ENCODE results near the gene FAM169A.
"Not testable (repeated sequence)": the region's sequence is repeated elsewhere in the genome, so short reads cannot be mapped to it uniquely, and the experiment has no call there.

FAM169A gene

GRCh38 chr5:74763504-74763903, 102.7 kb downstream of the FAM169A start:
- H3F3A ChIP-seq (ENCODE audit: insufficient read depth, low read length), result peaks cover 4% of the 10 kb centered on the region; the same call in 1 of the 2 replicates
- H3K9me3 ChIP-seq (ENCODE audit: low read length), result no peaks in the 10 kb centered on the region
- no peak overlapping the region for H3K4me3 ChIP-seq (ENCODE audit: low read depth, low read length, poor library complexity, severe bottlenecking)
- no peaks in the 10 kb centered on the region for H3K9me2 ChIP-seq (ENCODE audit: low read depth, low read length)
- H3K27me3 ChIP-seq (ENCODE audit: insufficient read depth, low read length), result no peaks in the 10 kb centered on the region
- H3K27ac ChIP-seq (ENCODE audit: low read depth, low read length, poor library complexity, severe bottlenecking), result no peak overlapping the region
- H3K4me1 ChIP-seq (ENCODE audit: insufficient read depth, low read length, severe bottlenecking), result peaks cover 33% of the 10 kb centered on the region
- no peak overlapping the region for H2AFZ ChIP-seq (ENCODE audit: low read length)
- no peak overlapping the region for H3K9ac ChIP-seq (ENCODE audit: low read length)
- TF ChIP-seq EZH2 (IDR thresholded peaks at IDR 0.05; ENCODE audit: borderline replicate concordance, low read length) (no peak), CTCF (IDR thresholded peaks at IDR 0.05; ENCODE audit: low read length) (no peak)
- H4K20me1 ChIP-seq (ENCODE audit: insufficient read depth, low read length), result no peaks in the 10 kb centered on the region; the same call in 1 of the 2 replicates
- peaks cover 45% of the 10 kb centered on the region for H3K79me2 ChIP-seq (ENCODE audit: insufficient read depth, low read length)
- no peak overlapping the region for H3K4me2 ChIP-seq (ENCODE audit: low read length)
- H3K36me3 ChIP-seq (ENCODE audit: insufficient read depth, low read length), result peaks cover 39% of the 10 kb centered on the region

- H3K27me3 ChIP-seq (ENCODE audit: insufficient read depth, low read length), result no peaks in the 10 kb centered on the region
- no peak overlapping the region for H3K4me2 ChIP-seq (ENCODE audit: low read length)
- no peak overlapping the region for H3K4me3 ChIP-seq (ENCODE audit: low read depth, low read length, poor library complexity, severe bottlenecking)
- no peak overlapping the region for H3K9ac ChIP-seq (ENCODE audit: low read length)
- H3K36me3 ChIP-seq (ENCODE audit: insufficient read depth, low read length), result peaks cover 48% of the 10 kb centered on the region
- no peaks in the 10 kb centered on the region for H3K9me2 ChIP-seq (ENCODE audit: low read depth, low read length)
- H3F3A ChIP-seq (ENCODE audit: insufficient read depth, low read length), result peaks cover 4% of the 10 kb centered on the region; the same call in 1 of the 2 replicates
- no peak overlapping the region for H3K27ac ChIP-seq (ENCODE audit: low read depth, low read length, poor library complexity, severe bottlenecking)
- H3K79me2 ChIP-seq (ENCODE audit: insufficient read depth, low read length), result peaks cover 36% of the 10 kb centered on the region
- H4K20me1 ChIP-seq (ENCODE audit: insufficient read depth, low read length), result no peaks in the 10 kb centered on the region; the same call in 1 of the 2 replicates
- no peaks in the 10 kb centered on the region for H3K9me3 ChIP-seq (ENCODE audit: low read length)
- H2AFZ ChIP-seq (ENCODE audit: low read length), result no peak overlapping the region
- TF ChIP-seq CTCF (IDR thresholded peaks at IDR 0.05; ENCODE audit: low read length), result no peak
- TF ChIP-seq EZH2 (IDR thresholded peaks at IDR 0.05; ENCODE audit: borderline replicate concordance, low read length), result no peak
- peaks cover 24% of the 10 kb centered on the region for H3K4me1 ChIP-seq (ENCODE audit: insufficient read depth, low read length, severe bottlenecking)
These were observed 103.6 kb downstream of the FAM169A start for GRCh38 chr5:74762599-74762998.

GRCh38 chr5:74761241-74761640, 104.9 kb downstream of the FAM169A start:
- H3K4me2 ChIP-seq (ENCODE audit: low read length), result no peak overlapping the region
- TF ChIP-seq CTCF (IDR thresholded peaks at IDR 0.05; ENCODE audit: low read length), result no peak
- TF ChIP-seq EZH2 (IDR thresholded peaks at IDR 0.05; ENCODE audit: borderline replicate concordance, low read length), result no peak
- no peak overlapping the region for H2AFZ ChIP-seq (ENCODE audit: low read length)
- no peak overlapping the region for H3K4me3 ChIP-seq (ENCODE audit: low read depth, low read length, poor library complexity, severe bottlenecking)
- H3K9me2 ChIP-seq (ENCODE audit: low read depth, low read length), result no peaks in the 10 kb centered on the region
- H4K20me1 ChIP-seq (ENCODE audit: insufficient read depth, low read length), result no peaks in the 10 kb centered on the region; the same call in 1 of the 2 replicates
- peaks cover 25% of the 10 kb centered on the region for H3K79me2 ChIP-seq (ENCODE audit: insufficient read depth, low read length)
- H3K9ac ChIP-seq (ENCODE audit: low read length), result no peak overlapping the region
- peaks cover 4% of the 10 kb centered on the region; the same call in 1 of the 2 replicates for H3F3A ChIP-seq (ENCODE audit: insufficient read depth, low read length)
- H3K9me3 ChIP-seq (ENCODE audit: low read length), result no peaks in the 10 kb centered on the region
- H3K4me1 ChIP-seq (ENCODE audit: insufficient read depth, low read length, severe bottlenecking), result peaks cover 22% of the 10 kb centered on the region
- no peak overlapping the region for H3K27ac ChIP-seq (ENCODE audit: low read depth, low read length, poor library complexity, severe bottlenecking)
- no peaks in the 10 kb centered on the region for H3K27me3 ChIP-seq (ENCODE audit: insufficient read depth, low read length)
- peaks cover 62% of the 10 kb centered on the region for H3K36me3 ChIP-seq (ENCODE audit: insufficient read depth, low read length)

- H3K9me3 ChIP-seq (ENCODE audit: low read length); H3K79me2 ChIP-seq (ENCODE audit: insufficient read depth, low read length); H3K27ac ChIP-seq (ENCODE audit: low read depth, low read length, poor library complexity, severe bottlenecking); H3K4me1 ChIP-seq (ENCODE audit: insufficient read depth, low read length, severe bottlenecking); H3K4me2 ChIP-seq (ENCODE audit: low read length); H3K9ac ChIP-seq (ENCODE audit: low read length); H3F3A ChIP-seq (ENCODE audit: insufficient read depth, low read length); H3K4me3 ChIP-seq (ENCODE audit: low read depth, low read length, poor library complexity, severe bottlenecking); H4K20me1 ChIP-seq (ENCODE audit: insufficient read depth, low read length); H3K9me2 ChIP-seq (ENCODE audit: low read depth, low read length); H3K27me3 ChIP-seq (ENCODE audit: insufficient read depth, low read length); H2AFZ ChIP-seq (ENCODE audit: low read length): not testable (repeated sequence)
- peaks cover 75% of the 10 kb centered on the region for H3K36me3 ChIP-seq (ENCODE audit: insufficient read depth, low read length)
These were observed 117.4 kb downstream of the FAM169A start for GRCh38 chr5:74748742-74749141.

All from OCI-LY1 (cell line).